HFFc6 (cell line): ENCODE measurements around the gene ZNF17. TPM values are rescaled to one million over a fixed set of nuclear protein-coding genes. Genes with fewer than 3 reads are reported as not detected.

Source experiments
- DNase-seq: peaks from one replicate; pipeline ENCODE4 v3.0.0-alpha.2; 2018
- H3K27ac Mint-ChIP-seq: 2 replicates; pipeline ENCODE4 v1.8.0; 2020; ENCODE audit warnings: mild to moderate bottlenecking, mixed read lengths
- H3K27me3 Mint-ChIP-seq: 2 replicates; pipeline ENCODE4 v1.8.0; 2021; ENCODE audit warnings: mild to moderate bottlenecking, moderate library complexity, mixed read lengths; ENCODE audit not compliant: insufficient read depth
- H3K36me3 Mint-ChIP-seq: 2 replicates; pipeline ENCODE4 v1.8.0; 2021; ENCODE audit warnings: low read depth, mixed read lengths
- H3K4me1 Mint-ChIP-seq: 2 replicates; pipeline ENCODE4 v1.8.0; 2020; ENCODE audit warnings: low read depth, mixed read lengths
- H3K4me3 Mint-ChIP-seq: 2 replicates; pipeline ENCODE4 v1.8.0; 2020; ENCODE audit warnings: mild to moderate bottlenecking, moderate library complexity, mixed read lengths
- H3K9me3 Mint-ChIP-seq: 2 replicates; pipeline ENCODE4 v1.8.0; 2020; ENCODE audit warnings: mild to moderate bottlenecking, mixed read lengths
- CTCF ChIP-seq: fragments of 200-600 bp; sonication (generic); IDR thresholded peaks from 2 replicates; pipeline ENCODE4 v1.5.0; 2021; ENCODE audit warnings: antibody characterized with exemption, mild to moderate bottlenecking
- total RNA-seq, 6 experiments: library from RNA; stranded (reverse); fragmentation: NEBNext Ultra II Directional; extraction: Animal tissue kit (Norgen Biotek cat#: 25700); gene quantifications; 2 replicates in 1 of 6; 3 replicates in 5 of 6; pipeline ENCODE4 v1.2.3, GENCODE V29; 2021

The ZNF17 gene
- total RNA-seq, 6 experiments from 2014 or later, result 6.4 to 8.1 (median 7.0) TPM

- peak overlapping the region; percentile 89 for H3K27ac Mint-ChIP-seq
- H3K27me3 Mint-ChIP-seq, result no peaks in the 10 kb centered on the region
- TF ChIP-seq CTCF, result no peak
- H3K36me3 Mint-ChIP-seq, result peaks cover 27% of the 10 kb centered on the region
- peaks cover 26% of the 10 kb centered on the region for H3K4me1 Mint-ChIP-seq
- DNase-seq, result no peak
- H3K4me3 Mint-ChIP-seq, result peak overlapping the region; percentile 97
- no peaks in the 10 kb centered on the region for H3K9me3 Mint-ChIP-seq
Observed at GRCh38 chr19:57389194-57389729, 21.7 kb upstream of the ZNF17 start.

GRCh38 chr19:57389730-57390598 lies 21.0 kb upstream of the ZNF17 start, which contains the start of gene ZNF548:
Gene ZNF548, plus strand, starts transcription at chr19:57389854. Its CDS starts 246 bp downstream, at chr19:57390100.
- Mint-ChIP-seq H3K27ac (peak within 1 kb of the TSS; percentile 89), H3K4me3 (peak within 1 kb of the TSS; percentile 97), H3K9me3 (no peaks in the 10 kb centered on the region), H3K36me3 (peaks cover 34% of the 10 kb centered on the region), H3K4me1 (peaks cover 26% of the 10 kb centered on the region), H3K27me3 (peaks cover 3% of the 10 kb centered on the region; the same call in 1 of the 2 replicates)
- TF ChIP-seq CTCF, result peak; percentile 61
- DNase-seq, result peak; percentile 99

- no peak for DNase-seq
- H3K4me3 Mint-ChIP-seq, result no peak overlapping the region
- H3K27me3 Mint-ChIP-seq, result peaks cover 3% of the 10 kb centered on the region; the same call in 1 of the 2 replicates
- no peak overlapping the region for H3K27ac Mint-ChIP-seq
- peaks cover 20% of the 10 kb centered on the region for H3K9me3 Mint-ChIP-seq
- H3K36me3 Mint-ChIP-seq, result peaks cover 82% of the 10 kb centered on the region
- TF ChIP-seq CTCF, result no peak
- H3K4me1 Mint-ChIP-seq, result peaks cover 13% of the 10 kb centered on the region
Observed at GRCh38 chr19:57395710-57396109, 15.3 kb upstream of the ZNF17 start.

GRCh38 chr19:57398868-57399267 lies 12.1 kb upstream of the ZNF17 start:
- Mint-ChIP-seq H3K27ac (no peak overlapping the region), H3K4me3 (no peak overlapping the region), H3K4me1 (no peaks in the 10 kb centered on the region), H3K9me3 (peaks cover 20% of the 10 kb centered on the region), H3K36me3 (peaks cover 86% of the 10 kb centered on the region), H3K27me3 (peaks cover 3% of the 10 kb centered on the region; the same call in 1 of the 2 replicates)
- no peak for DNase-seq
- no peak for TF ChIP-seq CTCF

GRCh38 chr19:57403737-57404563 lies 7.0 kb upstream of the ZNF17 start:
- no peak for TF ChIP-seq CTCF
- H3K27me3 Mint-ChIP-seq, result no peaks in the 10 kb centered on the region; the same call in 1 of the 2 replicates
- H3K4me1 Mint-ChIP-seq, result no peaks in the 10 kb centered on the region
- H3K4me3 Mint-ChIP-seq, result no peak overlapping the region
- H3K9me3 Mint-ChIP-seq, result peaks cover 5% of the 10 kb centered on the region
- DNase-seq, result no peak
- H3K36me3 Mint-ChIP-seq, result peaks cover 35% of the 10 kb centered on the region
- no peak overlapping the region for H3K27ac Mint-ChIP-seq
